Measurements from ENCODE around the gene GPR142. TPM values are rescaled to one million over a fixed set of nuclear protein-coding genes. Genes with fewer than 3 reads are reported as not detected.

The GPR142 gene
- total and polyA plus RNA-seq, 2 of the 13 experiments (the other 11 are each of a cell fraction or from before 2014, with no cell fraction given): not detected

DNA sequence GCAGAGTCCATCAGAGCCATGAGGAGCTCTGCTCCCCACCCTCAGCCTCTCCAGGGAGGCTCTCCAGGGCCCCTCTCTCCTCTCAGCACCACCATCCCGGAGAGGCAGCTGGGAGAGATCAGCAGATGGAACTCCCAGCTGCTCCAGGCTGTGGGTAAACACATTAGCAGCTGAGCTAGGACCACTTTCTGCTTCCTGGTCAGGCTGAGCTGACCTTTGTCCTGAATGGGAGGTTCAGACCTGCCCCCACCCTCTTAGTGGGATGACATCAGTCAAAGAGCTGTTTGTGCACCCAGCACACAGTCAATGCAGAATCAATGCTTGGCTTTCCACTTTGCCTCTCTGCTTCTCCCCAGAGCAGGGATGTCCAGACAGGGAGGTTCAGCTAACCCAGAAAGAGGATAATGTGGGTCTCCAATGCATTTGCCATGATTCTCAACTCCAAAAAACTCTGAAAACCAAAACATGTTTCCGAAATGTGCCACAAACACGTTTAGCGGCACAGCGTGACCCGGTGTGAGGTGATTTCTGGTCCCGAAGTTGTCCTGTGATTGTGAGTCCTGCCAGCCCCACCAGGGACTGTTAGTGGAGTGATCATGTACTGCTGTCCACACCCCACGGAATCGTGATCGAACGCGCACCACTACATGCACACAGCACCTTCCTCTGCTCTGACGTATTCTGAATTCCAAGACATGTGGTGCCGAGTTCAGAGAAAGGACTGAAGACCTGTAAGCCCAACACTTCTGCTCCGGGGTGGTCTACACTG is 6.7 kb downstream of the GPR142 start (continued):
- TF ChIP-seq, protein P1, sequence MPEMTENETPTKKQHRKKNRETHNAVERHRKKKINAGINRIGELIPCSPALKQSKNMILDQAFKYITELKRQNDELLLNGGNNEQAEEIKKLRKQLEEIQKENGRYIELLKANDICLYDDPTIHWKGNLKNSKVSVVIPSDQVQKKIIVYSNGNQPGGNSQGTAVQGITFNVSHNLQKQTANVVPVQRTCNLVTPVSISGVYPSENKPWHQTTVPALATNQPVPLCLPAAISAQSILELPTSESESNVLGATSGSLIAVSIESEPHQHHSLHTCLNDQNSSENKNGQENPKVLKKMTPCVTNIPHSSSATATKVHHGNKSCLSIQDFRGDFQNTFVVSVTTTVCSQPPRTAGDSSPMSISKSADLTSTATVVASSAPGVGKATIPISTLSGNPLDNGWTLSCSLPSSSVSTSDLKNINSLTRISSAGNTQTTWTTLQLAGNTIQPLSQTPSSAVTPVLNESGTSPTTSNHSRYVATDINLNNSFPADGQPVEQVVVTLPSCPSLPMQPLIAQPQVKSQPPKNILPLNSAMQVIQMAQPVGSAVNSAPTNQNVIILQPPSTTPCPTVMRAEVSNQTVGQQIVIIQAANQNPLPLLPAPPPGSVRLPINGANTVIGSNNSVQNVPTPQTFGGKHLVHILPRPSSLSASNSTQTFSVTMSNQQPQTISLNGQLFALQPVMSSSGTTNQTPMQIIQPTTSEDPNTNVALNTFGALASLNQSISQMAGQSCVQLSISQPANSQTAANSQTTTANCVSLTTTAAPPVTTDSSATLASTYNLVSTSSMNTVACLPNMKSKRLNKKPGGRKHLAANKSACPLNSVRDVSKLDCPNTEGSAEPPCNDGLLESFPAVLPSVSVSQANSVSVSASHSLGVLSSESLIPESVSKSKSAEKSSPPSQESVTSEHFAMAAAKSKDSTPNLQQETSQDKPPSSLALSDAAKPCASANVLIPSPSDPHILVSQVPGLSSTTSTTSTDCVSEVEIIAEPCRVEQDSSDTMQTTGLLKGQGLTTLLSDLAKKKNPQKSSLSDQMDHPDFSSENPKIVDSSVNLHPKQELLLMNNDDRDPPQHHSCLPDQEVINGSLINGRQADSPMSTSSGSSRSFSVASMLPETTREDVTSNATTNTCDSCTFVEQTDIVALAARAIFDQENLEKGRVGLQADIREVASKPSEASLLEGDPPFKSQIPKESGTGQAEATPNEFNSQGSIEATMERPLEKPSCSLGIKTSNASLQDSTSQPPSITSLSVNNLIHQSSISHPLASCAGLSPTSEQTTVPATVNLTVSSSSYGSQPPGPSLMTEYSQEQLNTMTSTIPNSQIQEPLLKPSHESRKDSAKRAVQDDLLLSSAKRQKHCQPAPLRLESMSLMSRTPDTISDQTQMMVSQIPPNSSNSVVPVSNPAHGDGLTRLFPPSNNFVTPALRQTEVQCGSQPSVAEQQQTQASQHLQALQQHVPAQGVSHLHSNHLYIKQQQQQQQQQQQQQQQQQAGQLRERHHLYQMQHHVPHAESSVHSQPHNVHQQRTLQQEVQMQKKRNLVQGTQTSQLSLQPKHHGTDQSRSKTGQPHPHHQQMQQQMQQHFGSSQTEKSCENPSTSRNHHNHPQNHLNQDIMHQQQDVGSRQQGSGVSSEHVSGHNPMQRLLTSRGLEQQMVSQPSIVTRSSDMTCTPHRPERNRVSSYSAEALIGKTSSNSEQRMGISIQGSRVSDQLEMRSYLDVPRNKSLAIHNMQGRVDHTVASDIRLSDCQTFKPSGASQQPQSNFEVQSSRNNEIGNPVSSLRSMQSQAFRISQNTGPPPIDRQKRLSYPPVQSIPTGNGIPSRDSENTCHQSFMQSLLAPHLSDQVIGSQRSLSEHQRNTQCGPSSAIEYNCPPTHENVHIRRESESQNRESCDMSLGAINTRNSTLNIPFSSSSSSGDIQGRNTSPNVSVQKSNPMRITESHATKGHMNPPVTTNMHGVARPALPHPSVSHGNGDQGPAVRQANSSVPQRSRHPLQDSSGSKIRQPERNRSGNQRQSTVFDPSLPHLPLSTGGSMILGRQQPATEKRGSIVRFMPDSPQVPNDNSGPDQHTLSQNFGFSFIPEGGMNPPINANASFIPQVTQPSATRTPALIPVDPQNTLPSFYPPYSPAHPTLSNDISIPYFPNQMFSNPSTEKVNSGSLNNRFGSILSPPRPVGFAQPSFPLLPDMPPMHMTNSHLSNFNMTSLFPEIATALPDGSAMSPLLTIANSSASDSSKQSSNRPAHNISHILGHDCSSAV (CRISPR knock-in tag; IDR thresholded peaks at IDR 0.05; ENCODE audit: borderline replicate concordance): no peak
- TF ChIP-seq, protein P2, sequence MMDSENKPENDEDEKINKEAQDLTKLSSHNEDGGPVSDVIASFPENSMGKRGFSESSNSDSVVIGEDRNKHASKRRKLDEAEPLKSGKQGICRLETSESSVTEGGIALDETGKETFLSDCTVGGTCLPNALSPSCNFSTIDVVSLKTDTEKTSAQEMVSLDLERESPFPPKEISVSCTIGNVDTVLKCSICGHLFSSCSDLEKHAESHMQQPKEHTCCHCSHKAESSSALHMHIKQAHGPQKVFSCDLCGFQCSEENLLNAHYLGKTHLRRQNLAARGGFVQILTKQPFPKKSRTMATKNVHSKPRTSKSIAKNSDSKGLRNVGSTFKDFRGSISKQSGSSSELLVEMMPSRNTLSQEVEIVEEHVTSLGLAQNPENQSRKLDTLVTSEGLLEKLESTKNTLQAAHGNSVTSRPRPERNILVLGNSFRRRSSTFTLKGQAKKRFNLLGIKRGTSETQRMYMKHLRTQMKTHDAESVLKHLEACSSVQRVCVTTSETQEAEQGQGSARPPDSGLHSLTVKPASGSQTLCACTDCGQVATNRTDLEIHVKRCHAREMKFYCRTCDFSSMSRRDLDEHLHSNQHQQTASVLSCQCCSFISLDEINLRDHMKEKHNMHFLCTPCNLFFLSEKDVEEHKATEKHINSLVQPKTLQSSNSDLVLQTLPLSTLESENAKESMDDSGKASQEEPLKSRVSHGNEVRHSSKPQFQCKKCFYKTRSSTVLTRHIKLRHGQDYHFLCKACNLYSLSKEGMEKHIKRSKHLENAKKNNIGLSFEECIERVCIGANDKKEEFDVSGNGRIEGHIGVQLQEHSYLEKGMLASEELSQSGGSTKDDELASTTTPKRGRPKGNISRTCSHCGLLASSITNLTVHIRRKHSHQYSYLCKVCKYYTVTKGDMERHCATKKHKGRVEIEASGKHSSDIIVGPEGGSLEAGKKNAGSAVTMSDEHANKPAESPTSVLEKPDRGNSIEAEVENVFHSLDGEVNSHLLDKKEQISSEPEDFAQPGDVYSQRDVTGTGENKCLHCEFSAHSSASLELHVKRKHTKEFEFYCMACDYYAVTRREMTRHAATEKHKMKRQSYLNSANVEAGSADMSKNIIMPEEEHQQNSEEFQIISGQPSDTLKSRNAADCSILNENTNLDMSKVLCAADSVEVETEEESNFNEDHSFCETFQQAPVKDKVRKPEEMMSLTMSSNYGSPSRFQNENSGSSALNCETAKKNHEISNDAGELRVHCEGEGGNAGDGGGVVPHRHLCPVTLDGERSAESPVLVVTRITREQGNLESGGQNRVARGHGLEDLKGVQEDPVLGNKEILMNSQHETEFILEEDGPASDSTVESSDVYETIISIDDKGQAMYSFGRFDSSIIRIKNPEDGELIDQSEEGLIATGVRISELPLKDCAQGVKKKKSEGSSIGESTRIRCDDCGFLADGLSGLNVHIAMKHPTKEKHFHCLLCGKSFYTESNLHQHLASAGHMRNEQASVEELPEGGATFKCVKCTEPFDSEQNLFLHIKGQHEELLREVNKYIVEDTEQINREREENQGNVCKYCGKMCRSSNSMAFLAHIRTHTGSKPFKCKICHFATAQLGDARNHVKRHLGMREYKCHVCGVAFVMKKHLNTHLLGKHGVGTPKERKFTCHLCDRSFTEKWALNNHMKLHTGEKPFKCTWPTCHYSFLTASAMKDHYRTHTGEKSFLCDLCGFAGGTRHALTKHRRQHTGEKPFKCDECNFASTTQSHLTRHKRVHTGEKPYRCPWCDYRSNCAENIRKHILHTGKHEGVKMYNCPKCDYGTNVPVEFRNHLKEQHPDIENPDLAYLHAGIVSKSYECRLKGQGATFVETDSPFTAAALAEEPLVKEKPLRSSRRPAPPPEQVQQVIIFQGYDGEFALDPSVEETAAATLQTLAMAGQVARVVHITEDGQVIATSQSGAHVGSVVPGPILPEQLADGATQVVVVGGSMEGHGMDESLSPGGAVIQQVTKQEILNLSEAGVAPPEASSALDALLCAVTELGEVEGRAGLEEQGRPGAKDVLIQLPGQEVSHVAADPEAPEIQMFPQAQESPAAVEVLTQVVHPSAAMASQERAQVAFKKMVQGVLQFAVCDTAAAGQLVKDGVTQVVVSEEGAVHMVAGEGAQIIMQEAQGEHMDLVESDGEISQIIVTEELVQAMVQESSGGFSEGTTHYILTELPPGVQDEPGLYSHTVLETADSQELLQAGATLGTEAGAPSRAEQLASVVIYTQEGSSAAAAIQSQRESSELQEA (CRISPR knock-in tag; IDR thresholded peaks at IDR 0.05; ENCODE audit: not compliant biosample characterization): peak; percentile 37
- TF ChIP-seq ELF4 (CRISPR knock-in tag; IDR thresholded peaks at IDR 0.05; ENCODE audit: borderline replicate concordance): no peak
- no peak for TF ChIP-seq ATM (IDR thresholded peaks at IDR 0.05; ENCODE audit: borderline replicate concordance)
- TF ChIP-seq FOXK1 (CRISPR knock-in tag; IDR thresholded peaks at IDR 0.05; ENCODE audit: borderline replicate concordance, low read depth): peak; percentile 73; the same call in 1 of the 2 replicates
- TF ChIP-seq, protein P3, sequence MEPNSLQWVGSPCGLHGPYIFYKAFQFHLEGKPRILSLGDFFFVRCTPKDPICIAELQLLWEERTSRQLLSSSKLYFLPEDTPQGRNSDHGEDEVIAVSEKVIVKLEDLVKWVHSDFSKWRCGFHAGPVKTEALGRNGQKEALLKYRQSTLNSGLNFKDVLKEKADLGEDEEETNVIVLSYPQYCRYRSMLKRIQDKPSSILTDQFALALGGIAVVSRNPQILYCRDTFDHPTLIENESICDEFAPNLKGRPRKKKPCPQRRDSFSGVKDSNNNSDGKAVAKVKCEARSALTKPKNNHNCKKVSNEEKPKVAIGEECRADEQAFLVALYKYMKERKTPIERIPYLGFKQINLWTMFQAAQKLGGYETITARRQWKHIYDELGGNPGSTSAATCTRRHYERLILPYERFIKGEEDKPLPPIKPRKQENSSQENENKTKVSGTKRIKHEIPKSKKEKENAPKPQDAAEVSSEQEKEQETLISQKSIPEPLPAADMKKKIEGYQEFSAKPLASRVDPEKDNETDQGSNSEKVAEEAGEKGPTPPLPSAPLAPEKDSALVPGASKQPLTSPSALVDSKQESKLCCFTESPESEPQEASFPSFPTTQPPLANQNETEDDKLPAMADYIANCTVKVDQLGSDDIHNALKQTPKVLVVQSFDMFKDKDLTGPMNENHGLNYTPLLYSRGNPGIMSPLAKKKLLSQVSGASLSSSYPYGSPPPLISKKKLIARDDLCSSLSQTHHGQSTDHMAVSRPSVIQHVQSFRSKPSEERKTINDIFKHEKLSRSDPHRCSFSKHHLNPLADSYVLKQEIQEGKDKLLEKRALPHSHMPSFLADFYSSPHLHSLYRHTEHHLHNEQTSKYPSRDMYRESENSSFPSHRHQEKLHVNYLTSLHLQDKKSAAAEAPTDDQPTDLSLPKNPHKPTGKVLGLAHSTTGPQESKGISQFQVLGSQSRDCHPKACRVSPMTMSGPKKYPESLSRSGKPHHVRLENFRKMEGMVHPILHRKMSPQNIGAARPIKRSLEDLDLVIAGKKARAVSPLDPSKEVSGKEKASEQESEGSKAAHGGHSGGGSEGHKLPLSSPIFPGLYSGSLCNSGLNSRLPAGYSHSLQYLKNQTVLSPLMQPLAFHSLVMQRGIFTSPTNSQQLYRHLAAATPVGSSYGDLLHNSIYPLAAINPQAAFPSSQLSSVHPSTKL (CRISPR knock-in tag; IDR thresholded peaks at IDR 0.05): peak; percentile 89

All from HepG2 (cell line).